MM.1S (cell line): ENCODE measurements around the gene FOXI1.

Experiments used
- EZH2 ChIP-seq: fragments of 300-600 bp; sonication (generic); optimal IDR thresholded peaks from 2 replicates; pipeline ENCODE3; 2017; ENCODE audit warnings: low read depth, mild to moderate bottlenecking, antibody characterized with exemption, low read length, mixed read lengths
- EZH2phosphoT487 ChIP-seq: fragments of 300-600 bp; sonication (generic); IDR thresholded peaks from 2 replicates; pipeline ENCODE4 v1.6.1; 2018; ENCODE audit warnings: antibody characterized with exemption, low read length
- TF ChIP-seq, protein P1 (sequence below): fragments of 300-600 bp; sonication (generic); IDR thresholded peaks from 2 replicates; pipeline ENCODE4 v1.5.1; 2016; ENCODE audit warnings: antibody characterized with exemption, low read length, mixed read lengths

DNA sequence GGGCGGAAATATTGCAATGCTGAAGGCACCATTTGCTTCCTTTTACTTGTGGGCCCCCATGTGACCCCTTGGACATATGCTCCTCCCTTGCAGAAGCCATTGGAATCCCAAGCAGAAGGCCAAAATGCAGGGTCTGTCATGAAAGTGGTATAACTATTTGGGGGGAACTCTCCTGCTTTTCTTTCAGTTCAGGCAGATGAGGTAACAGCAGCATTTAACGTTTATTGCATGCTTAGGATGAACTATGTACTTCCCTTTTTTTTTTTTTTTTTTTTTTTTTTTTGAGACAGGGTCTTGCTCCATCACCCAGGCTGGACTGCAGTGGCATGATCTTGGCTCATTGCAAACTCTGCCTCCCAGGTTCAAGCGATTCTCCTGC, 7.8 kb downstream of the FOXI1 start:
- TF ChIP-seq, protein P1, sequence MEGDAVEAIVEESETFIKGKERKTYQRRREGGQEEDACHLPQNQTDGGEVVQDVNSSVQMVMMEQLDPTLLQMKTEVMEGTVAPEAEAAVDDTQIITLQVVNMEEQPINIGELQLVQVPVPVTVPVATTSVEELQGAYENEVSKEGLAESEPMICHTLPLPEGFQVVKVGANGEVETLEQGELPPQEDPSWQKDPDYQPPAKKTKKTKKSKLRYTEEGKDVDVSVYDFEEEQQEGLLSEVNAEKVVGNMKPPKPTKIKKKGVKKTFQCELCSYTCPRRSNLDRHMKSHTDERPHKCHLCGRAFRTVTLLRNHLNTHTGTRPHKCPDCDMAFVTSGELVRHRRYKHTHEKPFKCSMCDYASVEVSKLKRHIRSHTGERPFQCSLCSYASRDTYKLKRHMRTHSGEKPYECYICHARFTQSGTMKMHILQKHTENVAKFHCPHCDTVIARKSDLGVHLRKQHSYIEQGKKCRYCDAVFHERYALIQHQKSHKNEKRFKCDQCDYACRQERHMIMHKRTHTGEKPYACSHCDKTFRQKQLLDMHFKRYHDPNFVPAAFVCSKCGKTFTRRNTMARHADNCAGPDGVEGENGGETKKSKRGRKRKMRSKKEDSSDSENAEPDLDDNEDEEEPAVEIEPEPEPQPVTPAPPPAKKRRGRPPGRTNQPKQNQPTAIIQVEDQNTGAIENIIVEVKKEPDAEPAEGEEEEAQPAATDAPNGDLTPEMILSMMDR = no peak
- no peak for TF ChIP-seq EZH2
- TF ChIP-seq EZH2phosphoT487 = no peak
